ENCODE measurements around the gene FBXO46. TPM values are rescaled to one million over a fixed set of nuclear protein-coding genes. Genes with fewer than 3 reads are reported as not detected.

The FBXO46 gene
- total RNA-seq, 1 experiment from 2014 or later, result 12.3 TPM

GRCh38 chr19:45768655-45768983 lies 37.9 kb upstream of the FBXO46 start:
- H3K36me3 ChIP-seq, result peaks cover 47% of the 10 kb centered on the region
- H3K9me3 ChIP-seq, result no peaks in the 10 kb centered on the region
- DNase-seq, result peak; percentile 64
- H3K27me3 ChIP-seq, result no peaks in the 10 kb centered on the region
- peak overlapping the region; percentile 78 for H3K4me3 ChIP-seq

- Histone ChIP-seq H3K9me3 (no peaks in the 10 kb centered on the region), H3K4me3 (peak overlapping the region; percentile 78), H3K36me3 (peaks cover 42% of the 10 kb centered on the region), H3K27me3 (no peaks in the 10 kb centered on the region)
- peak; percentile 82 for DNase-seq
These were observed 37.4 kb upstream of the FBXO46 start for GRCh38 chr19:45767881-45768654.

- Histone ChIP-seq H3K27me3 (no peaks in the 10 kb centered on the region), H3K9me3 (no peaks in the 10 kb centered on the region), H3K36me3 (peaks cover 35% of the 10 kb centered on the region), H3K4me3 (peak overlapping the region; percentile 78)
- DNase-seq, result peak; percentile 92
These were observed 36.7 kb upstream of the FBXO46 start for GRCh38 chr19:45767410-45767880.

GRCh38 chr19:45766869-45767346 lies 36.2 kb upstream of the FBXO46 start:
- Histone ChIP-seq H3K9me3 (no peaks in the 10 kb centered on the region), H3K4me3 (peak overlapping the region; percentile 78), H3K27me3 (no peaks in the 10 kb centered on the region), H3K36me3 (peaks cover 31% of the 10 kb centered on the region)
- peak; percentile 46 for DNase-seq

- Histone ChIP-seq H3K27me3 (no peaks in the 10 kb centered on the region), H3K4me3 (peak overlapping the region; percentile 78), H3K36me3 (peaks cover 28% of the 10 kb centered on the region), H3K9me3 (no peaks in the 10 kb centered on the region)
- DNase-seq, result no peak
These were observed 35.7 kb upstream of the FBXO46 start for GRCh38 chr19:45766296-45766868.

- Histone ChIP-seq H3K9me3 (no peaks in the 10 kb centered on the region), H3K4me3 (no peak overlapping the region), H3K36me3 (peaks cover 23% of the 10 kb centered on the region), H3K27me3 (no peaks in the 10 kb centered on the region)
- DNase-seq, result no peak
These were observed 35.1 kb upstream of the FBXO46 start for GRCh38 chr19:45765702-45766295.

- Histone ChIP-seq H3K9me3 (no peaks in the 10 kb centered on the region), H3K27me3 (no peaks in the 10 kb centered on the region), H3K4me3 (no peak overlapping the region), H3K36me3 (peaks cover 17% of the 10 kb centered on the region)
- no peak for DNase-seq
These were observed 34.4 kb upstream of the FBXO46 start for GRCh38 chr19:45764945-45765701.

GRCh38 chr19:45764475-45764874 lies 33.8 kb upstream of the FBXO46 start:
- H3K4me3 ChIP-seq, result no peak overlapping the region
- H3K36me3 ChIP-seq, result peaks cover 13% of the 10 kb centered on the region
- no peak for DNase-seq
- no peaks in the 10 kb centered on the region for H3K9me3 ChIP-seq
- H3K27me3 ChIP-seq, result no peaks in the 10 kb centered on the region

- Histone ChIP-seq H3K36me3 (peaks cover 13% of the 10 kb centered on the region), H3K27me3 (no peaks in the 10 kb centered on the region), H3K9me3 (no peaks in the 10 kb centered on the region), H3K4me3 (no peak overlapping the region)
- DNase-seq, result no peak
These were observed 33.1 kb upstream of the FBXO46 start for GRCh38 chr19:45763691-45764294.

GRCh38 chr19:45762870-45763631 lies 32.4 kb upstream of the FBXO46 start:
- no peak overlapping the region for H3K4me3 ChIP-seq
- no peak for DNase-seq
- H3K27me3 ChIP-seq, result no peaks in the 10 kb centered on the region
- peaks cover 13% of the 10 kb centered on the region for H3K36me3 ChIP-seq
- no peaks in the 10 kb centered on the region for H3K9me3 ChIP-seq

GRCh38 chr19:45761714-45762113 lies 31.0 kb upstream of the FBXO46 start:
- H3K4me3 ChIP-seq, result no peak overlapping the region
- peaks cover 12% of the 10 kb centered on the region for H3K36me3 ChIP-seq
- no peaks in the 10 kb centered on the region for H3K9me3 ChIP-seq
- H3K27me3 ChIP-seq, result no peaks in the 10 kb centered on the region
- DNase-seq, result no peak

- H3K4me3 ChIP-seq, result no peak overlapping the region
- no peaks in the 10 kb centered on the region for H3K27me3 ChIP-seq
- no peak for DNase-seq
- no peaks in the 10 kb centered on the region for H3K9me3 ChIP-seq
- H3K36me3 ChIP-seq, result no peaks in the 10 kb centered on the region
These were observed 28.2 kb upstream of the FBXO46 start for GRCh38 chr19:45758921-45759320.

- no peaks in the 10 kb centered on the region for H3K9me3 ChIP-seq
- H3K36me3 ChIP-seq, result no peaks in the 10 kb centered on the region
- DNase-seq, result no peak
- no peaks in the 10 kb centered on the region for H3K27me3 ChIP-seq
- no peak overlapping the region for H3K4me3 ChIP-seq
These were observed 27.0 kb upstream of the FBXO46 start for GRCh38 chr19:45757695-45758094.

- no peak for DNase-seq
- H3K9me3 ChIP-seq, result no peaks in the 10 kb centered on the region
These were observed 23.6 kb upstream of the FBXO46 start for GRCh38 chr19:45754323-45754722.

GRCh38 chr19:45753548-45753947 lies 22.9 kb upstream of the FBXO46 start:
- Histone ChIP-seq H3K4me3 (no peak overlapping the region), H3K9me3 (no peaks in the 10 kb centered on the region), H3K27me3 (no peaks in the 10 kb centered on the region), H3K36me3 (no peaks in the 10 kb centered on the region)
- DNase-seq, result no peak

More at GRCh38 chr19:45754323-45754722, 23.6 kb upstream of the FBXO46 start:
- no peak overlapping the region for H3K4me3 ChIP-seq
- no peaks in the 10 kb centered on the region for H3K36me3 ChIP-seq
- no peaks in the 10 kb centered on the region for H3K27me3 ChIP-seq

- Histone ChIP-seq H3K9me3 (no peaks in the 10 kb centered on the region), H3K36me3 (no peaks in the 10 kb centered on the region), H3K4me3 (no peak overlapping the region), H3K27me3 (no peaks in the 10 kb centered on the region)
- no peak for DNase-seq
These were observed 21.9 kb upstream of the FBXO46 start for GRCh38 chr19:45752639-45753038.
